Measurements from ENCODE around the gene PECR.

PECR gene

DNA sequence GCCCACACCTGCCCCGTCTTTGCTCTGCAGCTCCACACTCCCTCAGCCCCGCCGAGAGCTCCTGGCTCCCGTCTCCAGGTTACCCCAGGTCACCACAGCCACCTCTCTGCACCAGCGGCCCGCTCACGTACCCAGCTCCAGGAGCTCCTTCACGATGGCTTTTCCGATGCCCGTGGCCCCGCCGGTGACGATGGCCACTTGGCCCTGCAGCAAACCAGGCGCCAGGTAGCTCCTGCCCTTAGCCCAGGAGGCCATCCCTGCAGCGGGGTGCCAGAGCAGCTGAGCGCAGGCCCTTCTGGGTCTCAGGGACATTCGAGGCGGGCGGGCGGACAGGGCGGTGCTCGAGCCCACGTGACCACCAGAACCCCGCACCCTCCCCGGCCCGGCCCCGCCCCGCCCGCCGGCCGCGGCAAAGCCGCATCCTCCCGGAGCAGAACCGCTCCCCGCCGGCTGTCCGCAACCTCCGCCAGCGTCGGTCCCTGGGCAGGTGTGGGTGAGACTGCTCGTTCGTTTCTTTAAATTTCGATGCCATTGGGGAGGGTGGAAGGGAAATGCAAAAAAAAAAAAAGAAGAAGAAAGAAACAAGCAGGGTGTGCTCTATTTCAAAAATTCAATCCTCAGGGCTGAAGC is at the start of gene PECR, which contains the start of gene TMEM169:
Gene PECR (minus strand): TSS at position 323 of the 630 bp plus-strand sequence. CDS start 68 bp downstream, at position 255.
Gene TMEM169 (plus strand): TSS at position 433 of the 630 bp plus-strand sequence. CDS start 14,045 bp downstream, outside the sequence.
- no peak within 1 kb of the TSS for H3K27ac ChIP-seq (ENCODE audit: low read length)
- TF ChIP-seq, protein P1, sequence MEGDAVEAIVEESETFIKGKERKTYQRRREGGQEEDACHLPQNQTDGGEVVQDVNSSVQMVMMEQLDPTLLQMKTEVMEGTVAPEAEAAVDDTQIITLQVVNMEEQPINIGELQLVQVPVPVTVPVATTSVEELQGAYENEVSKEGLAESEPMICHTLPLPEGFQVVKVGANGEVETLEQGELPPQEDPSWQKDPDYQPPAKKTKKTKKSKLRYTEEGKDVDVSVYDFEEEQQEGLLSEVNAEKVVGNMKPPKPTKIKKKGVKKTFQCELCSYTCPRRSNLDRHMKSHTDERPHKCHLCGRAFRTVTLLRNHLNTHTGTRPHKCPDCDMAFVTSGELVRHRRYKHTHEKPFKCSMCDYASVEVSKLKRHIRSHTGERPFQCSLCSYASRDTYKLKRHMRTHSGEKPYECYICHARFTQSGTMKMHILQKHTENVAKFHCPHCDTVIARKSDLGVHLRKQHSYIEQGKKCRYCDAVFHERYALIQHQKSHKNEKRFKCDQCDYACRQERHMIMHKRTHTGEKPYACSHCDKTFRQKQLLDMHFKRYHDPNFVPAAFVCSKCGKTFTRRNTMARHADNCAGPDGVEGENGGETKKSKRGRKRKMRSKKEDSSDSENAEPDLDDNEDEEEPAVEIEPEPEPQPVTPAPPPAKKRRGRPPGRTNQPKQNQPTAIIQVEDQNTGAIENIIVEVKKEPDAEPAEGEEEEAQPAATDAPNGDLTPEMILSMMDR (IDR thresholded peaks at IDR 0.05; ENCODE audit: low read depth, low read length), result no peak
- no peak for TF ChIP-seq EZH2phosphoT487 (IDR thresholded peaks at IDR 0.05; ENCODE audit: low read depth)

DNA sequence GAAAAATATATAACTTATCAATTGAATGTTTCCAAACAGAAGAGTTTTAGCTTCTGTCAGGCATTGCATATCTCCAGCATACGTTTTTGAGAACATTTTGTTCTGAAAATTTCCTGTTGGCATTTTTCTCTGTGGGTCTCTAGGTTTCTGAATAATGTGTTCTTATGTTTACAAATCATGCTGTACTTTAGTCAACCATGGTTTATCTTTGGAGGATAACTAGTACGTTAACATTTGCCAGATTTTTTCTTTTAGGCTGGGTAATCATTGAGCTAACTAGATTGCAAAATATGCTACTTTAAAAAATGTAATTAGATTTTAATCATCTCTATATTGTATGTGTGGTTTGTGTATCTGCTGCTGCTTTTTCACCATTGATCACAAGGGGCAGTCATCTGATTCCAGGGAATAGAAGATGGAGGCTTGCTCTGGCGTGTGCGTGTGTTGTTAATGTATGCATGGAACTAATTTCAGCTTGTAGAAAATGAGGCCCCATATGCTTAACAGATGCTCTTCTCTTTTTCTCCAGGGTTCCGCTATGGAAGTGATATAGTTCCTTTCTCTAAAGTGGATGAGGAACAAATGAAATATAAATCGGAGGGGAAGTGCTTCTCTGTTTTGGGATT is 48.9 kb upstream of the PECR start:
- H3K9ac ChIP-seq (ENCODE audit: low read length), result no peak overlapping the region
- H3K4me3 ChIP-seq (ENCODE audit: low read length), result no peak overlapping the region
- H3K9me3 ChIP-seq (ENCODE audit: insufficient read depth, low read length), result no peaks in the 10 kb centered on the region
- H3K4me1 ChIP-seq (ENCODE audit: low read length), result no peaks in the 10 kb centered on the region
- H3K79me2 ChIP-seq (ENCODE audit: low read length), result peaks cover 53% of the 10 kb centered on the region
- no peak overlapping the region for H2AFZ ChIP-seq (ENCODE audit: low read depth, low read length)
- H3K36me3 ChIP-seq (replicated peaks; ENCODE audit: low read depth, low read length), result peaks cover 73% of the 10 kb centered on the region
- no peaks in the 10 kb centered on the region for H3K27me3 ChIP-seq (ENCODE audit: low read depth, low read length)
- no peaks in the 10 kb centered on the region for H4K20me1 ChIP-seq (ENCODE audit: insufficient read depth, low read length)
- TF ChIP-seq, protein P1 (IDR thresholded peaks at IDR 0.05; ENCODE audit: low read depth, low read length), result no peak
- TF ChIP-seq EZH2phosphoT487 (IDR thresholded peaks at IDR 0.05; ENCODE audit: low read depth), result no peak
- no peak overlapping the region for H3K27ac ChIP-seq (ENCODE audit: low read length)
- H3K4me2 ChIP-seq (ENCODE audit: low read length), result no peak overlapping the region

More for the DNA sequence above, at the start of gene PECR, which contains the start of gene TMEM169:
- Histone ChIP-seq H3K4me2 (ENCODE audit: low read length) (peak within 1 kb of the TSS; percentile 79), H3K9ac (ENCODE audit: low read length) (peak within 1 kb of the TSS; percentile 72), H3K9me3 (ENCODE audit: insufficient read depth, low read length) (no peaks in the 10 kb centered on the region), H3K79me2 (ENCODE audit: low read length) (no peaks in the 10 kb centered on the region), H3K36me3 (replicated peaks; ENCODE audit: low read depth, low read length) (no peaks in the 10 kb centered on the region), H4K20me1 (ENCODE audit: insufficient read depth, low read length) (no peaks in the 10 kb centered on the region), H3K27me3 (ENCODE audit: low read depth, low read length) (no peaks in the 10 kb centered on the region), H3K4me3 (ENCODE audit: low read length) (peak within 1 kb of the TSS; percentile 82), H2AFZ (ENCODE audit: low read depth, low read length) (peak within 1 kb of the TSS; percentile 71), H3K4me1 (ENCODE audit: low read length) (peaks cover 17% of the 10 kb centered on the region; the same call in 1 of the 2 replicates)

DNA sequence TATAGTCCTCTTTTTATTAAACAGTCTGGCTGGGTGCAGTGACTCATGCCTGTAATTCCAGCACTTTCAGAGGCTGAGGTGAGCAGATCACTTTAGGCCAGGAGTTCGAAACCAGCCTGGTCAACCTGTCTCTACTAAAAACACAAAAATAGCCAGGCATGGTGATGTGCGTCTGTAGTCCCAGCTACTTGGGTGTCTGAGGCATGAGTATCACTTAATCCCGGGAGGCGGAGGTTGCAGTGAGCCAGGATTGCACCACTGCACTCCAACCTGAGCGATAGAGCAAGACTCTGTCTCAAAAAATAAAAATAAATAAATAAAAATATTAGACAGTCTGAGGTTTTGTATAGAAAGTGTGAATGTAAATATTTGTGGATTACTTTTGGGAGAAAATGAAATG is 45.3 kb upstream of the PECR start:
- Histone ChIP-seq H3K4me2 (ENCODE audit: low read length) (no peak overlapping the region), H3K36me3 (replicated peaks; ENCODE audit: low read depth, low read length) (peaks cover 63% of the 10 kb centered on the region), H2AFZ (ENCODE audit: low read depth, low read length) (no peak overlapping the region), H3K27me3 (ENCODE audit: low read depth, low read length) (no peaks in the 10 kb centered on the region), H3K4me1 (ENCODE audit: low read length) (no peaks in the 10 kb centered on the region), H3K9ac (ENCODE audit: low read length) (no peak overlapping the region), H3K9me3 (ENCODE audit: insufficient read depth, low read length) (no peaks in the 10 kb centered on the region), H3K27ac (ENCODE audit: low read length) (no peak overlapping the region), H3K4me3 (ENCODE audit: low read length) (no peak overlapping the region), H3K79me2 (ENCODE audit: low read length) (peaks cover 51% of the 10 kb centered on the region), H4K20me1 (ENCODE audit: insufficient read depth, low read length) (no peaks in the 10 kb centered on the region)
- TF ChIP-seq, protein P1 (IDR thresholded peaks at IDR 0.05; ENCODE audit: low read depth, low read length), result no peak
- no peak for TF ChIP-seq EZH2phosphoT487 (IDR thresholded peaks at IDR 0.05; ENCODE audit: low read depth)

DNA sequence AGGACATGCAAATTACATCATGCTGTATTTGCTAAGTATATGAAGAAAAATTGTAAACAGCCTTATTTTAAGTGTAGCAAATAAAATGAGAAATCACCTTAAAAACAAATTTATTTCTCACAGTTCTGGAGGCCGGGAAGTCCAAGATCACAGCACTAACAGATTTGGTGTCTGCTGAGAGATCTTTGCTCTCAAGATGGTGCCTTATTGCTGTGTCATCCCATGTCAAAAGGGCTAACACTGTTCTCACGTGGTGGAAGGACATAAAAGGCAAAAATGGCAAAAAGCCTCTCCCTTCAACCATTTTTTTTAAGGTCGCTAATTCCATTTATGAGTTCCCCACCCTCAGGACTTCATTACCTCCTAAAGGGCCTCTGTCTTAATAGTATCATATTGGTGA is 39.6 kb upstream of the PECR start:
- Histone ChIP-seq H3K27me3 (ENCODE audit: low read depth, low read length) (no peaks in the 10 kb centered on the region), H4K20me1 (ENCODE audit: insufficient read depth, low read length) (no peaks in the 10 kb centered on the region), H2AFZ (ENCODE audit: low read depth, low read length) (no peak overlapping the region), H3K4me1 (ENCODE audit: low read length) (no peaks in the 10 kb centered on the region), H3K4me3 (ENCODE audit: low read length) (no peak overlapping the region), H3K9me3 (ENCODE audit: insufficient read depth, low read length) (no peaks in the 10 kb centered on the region), H3K9ac (ENCODE audit: low read length) (no peak overlapping the region), H3K27ac (ENCODE audit: low read length) (no peak overlapping the region), H3K4me2 (ENCODE audit: low read length) (no peak overlapping the region), H3K36me3 (replicated peaks; ENCODE audit: low read depth, low read length) (peaks cover 75% of the 10 kb centered on the region), H3K79me2 (ENCODE audit: low read length) (peaks cover 78% of the 10 kb centered on the region)
- TF ChIP-seq, protein P1 (IDR thresholded peaks at IDR 0.05; ENCODE audit: low read depth, low read length), result no peak
- no peak for TF ChIP-seq EZH2phosphoT487 (IDR thresholded peaks at IDR 0.05; ENCODE audit: low read depth)

Data from OCI-LY3 (cell line).